ENCODE measurements around the gene PDS5A.

DNA sequence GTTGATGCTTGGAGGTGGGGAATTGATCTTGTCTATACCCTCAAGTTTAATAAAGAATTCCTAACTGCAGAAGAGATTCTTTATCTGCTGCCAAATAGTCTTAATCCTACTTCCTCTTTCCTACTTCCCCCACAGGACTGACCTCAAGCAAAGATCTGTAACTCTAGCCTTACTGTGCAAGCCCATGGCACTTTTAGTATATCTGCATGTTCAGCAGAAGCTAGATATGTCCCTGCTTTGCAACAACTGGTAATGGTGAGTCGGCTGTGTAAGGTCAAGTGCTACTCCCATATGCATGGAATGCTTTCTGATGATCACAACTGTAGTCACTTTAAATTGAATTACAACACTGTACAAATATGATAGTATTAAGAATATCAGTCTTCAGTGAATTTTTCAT is 26.3 kb upstream of the PDS5A start:
- TF ChIP-seq, protein P1, sequence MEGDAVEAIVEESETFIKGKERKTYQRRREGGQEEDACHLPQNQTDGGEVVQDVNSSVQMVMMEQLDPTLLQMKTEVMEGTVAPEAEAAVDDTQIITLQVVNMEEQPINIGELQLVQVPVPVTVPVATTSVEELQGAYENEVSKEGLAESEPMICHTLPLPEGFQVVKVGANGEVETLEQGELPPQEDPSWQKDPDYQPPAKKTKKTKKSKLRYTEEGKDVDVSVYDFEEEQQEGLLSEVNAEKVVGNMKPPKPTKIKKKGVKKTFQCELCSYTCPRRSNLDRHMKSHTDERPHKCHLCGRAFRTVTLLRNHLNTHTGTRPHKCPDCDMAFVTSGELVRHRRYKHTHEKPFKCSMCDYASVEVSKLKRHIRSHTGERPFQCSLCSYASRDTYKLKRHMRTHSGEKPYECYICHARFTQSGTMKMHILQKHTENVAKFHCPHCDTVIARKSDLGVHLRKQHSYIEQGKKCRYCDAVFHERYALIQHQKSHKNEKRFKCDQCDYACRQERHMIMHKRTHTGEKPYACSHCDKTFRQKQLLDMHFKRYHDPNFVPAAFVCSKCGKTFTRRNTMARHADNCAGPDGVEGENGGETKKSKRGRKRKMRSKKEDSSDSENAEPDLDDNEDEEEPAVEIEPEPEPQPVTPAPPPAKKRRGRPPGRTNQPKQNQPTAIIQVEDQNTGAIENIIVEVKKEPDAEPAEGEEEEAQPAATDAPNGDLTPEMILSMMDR (IDR thresholded peaks at IDR 0.05): no peak
- TF ChIP-seq POLR2A (IDR thresholded peaks at IDR 0.05): no peak

Measured in heart left ventricle (tissue), 13 donors.